CD4-positive, alpha-beta T cell treated with Interleukin-17A for 4 hours (primary cell): ENCODE data around the gene RIT2.

Experiments used
- DNase-seq: peaks from one replicate; pipeline ENCODE4 v3.0.0-alpha.2; 2020; ENCODE audit warnings: mixed read lengths

Gene RIT2

GRCh38 chr18:42922363-42922762 is 193.1 kb downstream of the RIT2 start:
- no peak for DNase-seq

- DNase-seq, result no peak
Measured at GRCh38 chr18:42921226-42921737, 194.2 kb downstream of the RIT2 start.

GRCh38 chr18:42920621-42921020 is 194.9 kb downstream of the RIT2 start:
- DNase-seq, result no peak

- DNase-seq, result no peak
Measured at GRCh38 chr18:42915299-42915698, 200.2 kb downstream of the RIT2 start.

GRCh38 chr18:42914476-42914875 is 201.0 kb downstream of the RIT2 start:
- DNase-seq, result no peak

GRCh38 chr18:42909095-42909494 is 206.4 kb downstream of the RIT2 start:
- no peak for DNase-seq

- no peak for DNase-seq
Measured at GRCh38 chr18:42906761-42907160, 208.7 kb downstream of the RIT2 start.

- DNase-seq, result no peak
Measured at GRCh38 chr18:42901161-42901560, 214.3 kb downstream of the RIT2 start.

- no peak for DNase-seq
Measured at GRCh38 chr18:42893977-42894376, 221.5 kb downstream of the RIT2 start.

GRCh38 chr18:42892181-42892580 is 223.3 kb downstream of the RIT2 start:
- DNase-seq, result no peak

- no peak for DNase-seq
Measured at GRCh38 chr18:42891705-42892104, 223.8 kb downstream of the RIT2 start.

GRCh38 chr18:42883169-42883568 is 232.3 kb downstream of the RIT2 start:
- no peak for DNase-seq

GRCh38 chr18:42882122-42882521 is 233.4 kb downstream of the RIT2 start:
- DNase-seq, result no peak

GRCh38 chr18:42872838-42873237 is 242.6 kb downstream of the RIT2 start:
- DNase-seq, result no peak

- DNase-seq, result no peak
Measured at GRCh38 chr18:42864876-42865275, 250.6 kb downstream of the RIT2 start.

GRCh38 chr18:42861271-42861670 is 254.2 kb downstream of the RIT2 start:
- DNase-seq, result no peak

- no peak for DNase-seq
Measured at GRCh38 chr18:42860548-42860947, 254.9 kb downstream of the RIT2 start.

GRCh38 chr18:42860011-42860410 is 255.5 kb downstream of the RIT2 start:
- DNase-seq, result no peak

- no peak for DNase-seq
Measured at GRCh38 chr18:42854558-42854957, 260.9 kb downstream of the RIT2 start.

- DNase-seq, result no peak
Measured at GRCh38 chr18:42850174-42851083, 265.1 kb downstream of the RIT2 start.

GRCh38 chr18:42839408-42839807 is 276.1 kb downstream of the RIT2 start:
- no peak for DNase-seq

- no peak for DNase-seq
Measured at GRCh38 chr18:42838546-42839145, 276.8 kb downstream of the RIT2 start.

- DNase-seq, result no peak
Measured at GRCh38 chr18:42830936-42831335, 284.5 kb downstream of the RIT2 start.

- DNase-seq, result no peak
Measured at GRCh38 chr18:42828881-42829280, 286.6 kb downstream of the RIT2 start.
